ENCODE results near the gene C2orf68.
"Not testable (repeated sequence)": the region's sequence is repeated elsewhere in the genome, so short reads cannot be mapped to it uniquely, and the experiment has no call there.

C2orf68 gene

DNA sequence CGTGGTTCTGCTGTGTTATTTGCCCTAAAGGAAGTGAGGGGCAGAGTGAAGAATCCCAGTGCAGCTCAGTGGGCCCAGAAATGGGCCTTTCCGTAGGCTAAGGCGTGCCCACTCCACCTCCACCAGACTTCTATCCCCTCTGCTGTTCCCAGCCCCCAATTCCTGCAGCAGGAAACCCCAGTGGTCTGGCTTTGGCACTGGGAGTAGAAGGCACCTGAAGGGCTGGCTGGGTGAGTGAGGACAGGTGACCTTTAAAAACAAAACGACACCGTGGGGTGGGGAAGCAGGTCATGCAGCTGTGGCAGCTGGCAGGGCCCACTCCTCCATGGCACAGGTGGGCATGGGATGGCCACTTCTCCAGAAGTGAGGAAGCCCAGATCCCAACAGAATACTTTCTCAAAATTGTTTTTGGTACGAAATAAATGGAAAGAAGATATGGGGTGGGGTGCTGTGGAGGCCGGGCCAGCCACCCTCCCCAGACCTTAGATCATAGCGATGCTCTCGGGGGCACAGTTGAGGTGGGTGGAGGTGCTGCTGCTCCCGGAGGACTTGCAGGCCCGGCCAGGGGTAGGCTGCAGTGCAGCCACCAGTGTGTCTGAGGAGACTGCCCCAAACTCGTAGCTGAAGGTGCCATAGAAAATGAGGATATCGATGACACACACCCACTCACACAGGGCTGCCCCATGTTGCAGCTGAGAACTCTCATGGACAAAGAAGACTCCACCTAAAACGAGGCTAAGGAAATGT, 13.1 kb downstream of the C2orf68 start:
- DNase-seq: no peak

DNA sequence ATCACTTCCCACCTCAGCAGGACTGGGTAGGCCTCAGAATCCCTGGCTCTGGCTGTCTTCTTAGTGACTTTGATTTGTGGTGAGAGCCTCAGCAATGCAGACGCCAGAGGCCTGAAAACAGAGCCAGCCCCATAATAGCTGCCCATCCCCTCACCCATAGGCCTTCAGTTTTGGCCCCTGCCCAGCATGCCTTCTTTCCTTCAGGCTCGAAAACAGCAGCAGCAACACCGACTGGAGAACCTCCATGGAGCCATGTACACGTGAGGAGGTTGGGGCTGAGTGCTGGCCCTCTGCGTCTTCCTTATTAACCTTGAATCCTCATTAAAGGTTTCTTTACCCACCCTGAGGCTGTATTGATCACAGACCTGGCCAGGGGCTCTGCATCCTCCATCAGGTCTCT, 14.6 kb downstream of the C2orf68 start:
- DNase-seq: no peak

DNA sequence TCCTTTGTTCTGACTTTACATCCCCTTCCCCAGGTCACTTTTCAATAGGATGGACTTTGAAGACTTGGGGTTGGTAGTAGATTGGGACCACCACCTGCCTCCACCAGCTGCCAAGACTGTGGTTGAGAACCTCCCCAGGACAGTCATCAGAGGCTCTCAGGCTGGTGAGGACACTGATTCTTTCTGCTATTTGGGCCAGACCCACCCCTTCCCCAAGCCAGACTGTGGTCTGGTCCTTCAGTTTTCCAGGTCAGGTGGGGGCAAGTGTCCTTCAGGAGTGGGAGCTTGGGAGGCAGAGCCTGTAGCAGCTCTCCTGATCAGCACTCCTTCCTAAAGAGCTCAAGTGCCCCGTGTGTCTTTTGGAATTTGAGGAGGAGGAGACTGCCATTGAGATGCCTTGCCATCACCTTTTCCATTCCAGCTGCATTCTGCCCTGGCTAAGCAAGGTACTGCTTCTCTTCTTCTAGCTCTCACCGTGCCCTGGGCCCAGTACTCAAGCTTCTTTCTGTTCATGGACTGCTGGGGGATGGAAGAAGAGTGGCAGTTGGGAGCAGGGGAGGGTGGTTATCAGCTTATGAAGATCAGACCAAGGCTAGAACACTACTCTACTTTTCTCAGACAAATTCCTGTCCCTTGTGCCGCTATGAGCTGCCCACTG, 15.3 kb downstream of the C2orf68 start:
- DNase-seq: no peak

DNA sequence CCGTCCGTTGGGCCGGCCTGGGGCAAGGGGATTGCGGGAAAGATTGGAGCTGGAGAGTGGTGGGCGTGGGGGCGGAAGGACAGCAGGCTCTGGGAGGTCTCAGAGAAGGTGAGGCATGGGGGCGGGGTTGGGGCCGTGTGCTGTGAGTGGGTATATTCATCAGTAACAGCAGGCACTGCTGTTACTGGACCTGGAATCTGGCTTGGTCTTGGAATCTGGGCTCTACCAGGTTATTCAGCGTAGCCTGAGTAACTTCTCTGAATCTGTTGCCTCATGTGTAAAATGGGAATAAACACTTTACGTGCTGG, 15.9 kb downstream of the C2orf68 start:
- DNase-seq: no peak

DNA sequence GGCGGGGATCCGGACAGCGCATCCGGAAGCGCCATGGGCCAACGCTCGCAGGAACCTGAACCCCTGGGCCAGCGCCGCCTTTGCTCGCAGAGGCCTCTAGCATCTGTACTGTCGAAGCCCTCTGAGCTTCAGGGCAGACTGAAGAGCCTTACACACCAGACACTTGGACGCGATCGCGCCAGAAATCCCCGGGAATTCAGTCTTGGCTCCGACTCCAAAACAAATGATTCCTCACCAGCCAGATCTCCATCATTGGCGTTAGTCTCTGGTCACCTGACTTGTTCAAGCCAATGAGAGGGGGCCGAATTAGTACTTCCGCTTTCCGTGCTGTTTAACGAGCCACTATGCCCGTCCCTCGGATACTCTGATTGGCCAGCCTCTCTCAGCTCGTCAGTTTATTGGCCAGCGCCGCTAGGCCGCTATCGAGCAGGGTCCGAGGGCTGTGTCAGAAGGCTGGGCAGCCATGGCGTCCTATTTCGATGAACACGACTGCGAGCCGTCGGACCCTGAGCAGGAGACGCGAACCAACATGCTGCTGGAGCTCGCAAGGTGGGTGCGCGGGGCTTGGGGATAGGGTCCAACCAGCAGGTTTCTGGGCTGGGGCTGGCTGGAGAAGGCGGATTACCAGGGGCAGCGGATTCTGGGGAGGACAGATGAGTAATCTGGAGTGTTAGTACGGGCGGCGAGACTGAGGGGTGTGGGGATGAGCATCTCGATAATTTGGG, 16.4 kb downstream of the C2orf68 start, which contains the start of gene RNF181:
Gene RNF181 (plus strand): TSS at position 445 of the 725 bp plus-strand sequence. CDS start 19 bp downstream, at position 464.
- peak; percentile 99 for DNase-seq

DNA sequence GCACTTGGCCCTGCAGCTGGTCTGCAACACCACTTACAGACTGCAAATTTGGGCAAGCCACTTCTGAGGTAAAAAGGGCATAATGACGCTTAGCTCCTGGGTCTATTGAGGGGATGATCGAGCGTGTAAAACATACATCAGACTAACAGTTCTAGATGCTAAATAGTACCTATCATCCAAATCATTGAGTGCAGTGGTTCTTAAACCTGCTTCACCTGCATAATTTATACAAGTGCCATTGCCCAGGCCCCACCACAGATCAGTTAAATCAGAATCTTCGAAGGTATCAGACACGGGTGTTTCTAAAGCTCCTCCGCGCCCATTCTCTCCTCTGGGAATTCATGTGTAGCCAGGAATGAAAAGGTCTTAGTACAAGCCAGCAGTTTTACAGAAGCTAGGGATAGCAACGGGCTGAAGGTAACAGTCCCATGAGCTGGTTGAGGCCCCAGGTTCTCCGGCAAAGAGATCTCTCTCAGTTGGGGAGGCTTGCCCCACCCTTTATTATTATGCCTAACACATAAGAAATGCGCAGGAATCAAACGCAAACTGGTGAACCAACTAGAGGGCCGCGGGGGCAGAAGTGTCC, 17.1 kb downstream of the C2orf68 start:
- peak; percentile 68 for DNase-seq

DNA sequence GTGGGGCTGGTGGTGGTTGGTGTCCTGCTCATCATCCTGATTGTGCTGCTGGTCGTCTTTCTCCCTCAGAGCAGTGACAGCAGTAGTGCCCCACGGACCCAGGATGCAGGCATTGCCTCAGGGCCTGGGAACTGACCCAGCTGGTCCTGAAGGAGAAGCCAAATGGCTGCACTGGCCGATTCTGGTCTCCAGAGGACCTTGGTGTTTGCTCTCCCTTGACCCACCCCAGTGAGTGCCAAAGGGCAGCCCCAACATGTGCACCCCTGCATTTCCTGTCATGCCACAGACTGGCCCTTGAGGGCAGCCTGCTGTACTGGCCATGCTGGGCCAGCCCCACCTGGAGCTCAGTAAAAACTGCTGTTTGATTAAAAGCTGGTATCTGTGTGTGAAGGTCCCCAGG, 18.8 kb downstream of the C2orf68 start:
- DNase-seq: no peak

DNA sequence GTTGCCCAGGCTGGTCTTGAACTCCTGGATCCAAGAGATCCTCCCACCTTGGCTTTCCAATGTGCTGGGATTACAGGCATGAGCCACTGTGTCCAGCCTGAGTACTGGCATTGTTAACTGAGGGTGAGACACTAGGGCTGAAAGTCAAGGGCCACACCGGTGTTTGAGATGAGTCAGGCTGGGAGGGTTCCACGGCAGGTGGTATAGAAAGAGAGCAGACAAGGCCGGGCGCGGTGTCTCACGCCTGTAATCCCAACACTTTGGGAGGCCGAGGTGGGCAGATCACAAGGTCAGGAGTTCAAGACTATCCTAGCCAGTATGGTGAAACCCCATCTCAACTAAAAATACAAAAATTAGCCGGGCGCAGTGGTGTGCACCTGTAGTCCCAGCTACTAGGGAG, 19.6 kb downstream of the C2orf68 start:
- not testable (repeated sequence) for DNase-seq

DNA sequence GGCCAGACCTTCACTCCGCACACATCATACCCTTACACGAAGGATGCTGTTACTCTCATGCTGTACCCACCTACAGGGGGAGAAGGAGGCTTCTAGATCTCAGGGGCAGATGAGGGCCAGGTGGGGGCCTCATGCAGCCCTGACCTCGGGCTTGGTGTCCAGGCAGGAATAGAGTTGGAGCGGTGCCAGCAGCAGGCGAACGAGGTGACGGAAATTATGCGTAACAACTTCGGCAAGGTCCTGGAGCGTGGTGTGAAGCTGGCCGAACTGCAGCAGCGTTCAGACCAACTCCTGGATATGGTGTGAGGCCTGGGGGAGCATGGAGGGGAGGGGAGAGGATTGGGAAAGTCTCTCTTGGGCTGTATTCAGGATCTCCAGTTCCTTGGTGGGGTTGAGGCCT, 20.3 kb downstream of the C2orf68 start:
- no peak for DNase-seq

DNA sequence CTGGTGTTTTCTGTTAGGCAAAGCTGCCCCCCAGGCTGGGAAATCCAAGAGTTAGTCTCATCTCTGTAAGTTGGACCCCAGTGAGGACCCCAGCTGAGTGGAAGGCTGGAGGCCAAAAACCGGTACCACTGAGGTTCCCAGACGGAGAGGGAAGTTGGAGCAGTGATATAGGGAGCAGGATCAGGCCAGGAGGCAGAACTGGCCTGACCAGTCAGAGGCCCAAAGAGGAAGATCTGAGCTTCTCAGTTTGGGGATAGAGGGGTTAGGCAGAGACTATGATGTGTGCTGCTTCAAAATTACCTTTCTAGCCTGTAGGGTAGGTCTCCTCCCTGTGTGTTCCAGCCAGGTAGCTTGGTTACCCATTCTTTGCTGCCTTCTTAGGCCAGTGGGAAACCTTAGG, 20.9 kb downstream of the C2orf68 start:
- no peak for DNase-seq

DNA sequence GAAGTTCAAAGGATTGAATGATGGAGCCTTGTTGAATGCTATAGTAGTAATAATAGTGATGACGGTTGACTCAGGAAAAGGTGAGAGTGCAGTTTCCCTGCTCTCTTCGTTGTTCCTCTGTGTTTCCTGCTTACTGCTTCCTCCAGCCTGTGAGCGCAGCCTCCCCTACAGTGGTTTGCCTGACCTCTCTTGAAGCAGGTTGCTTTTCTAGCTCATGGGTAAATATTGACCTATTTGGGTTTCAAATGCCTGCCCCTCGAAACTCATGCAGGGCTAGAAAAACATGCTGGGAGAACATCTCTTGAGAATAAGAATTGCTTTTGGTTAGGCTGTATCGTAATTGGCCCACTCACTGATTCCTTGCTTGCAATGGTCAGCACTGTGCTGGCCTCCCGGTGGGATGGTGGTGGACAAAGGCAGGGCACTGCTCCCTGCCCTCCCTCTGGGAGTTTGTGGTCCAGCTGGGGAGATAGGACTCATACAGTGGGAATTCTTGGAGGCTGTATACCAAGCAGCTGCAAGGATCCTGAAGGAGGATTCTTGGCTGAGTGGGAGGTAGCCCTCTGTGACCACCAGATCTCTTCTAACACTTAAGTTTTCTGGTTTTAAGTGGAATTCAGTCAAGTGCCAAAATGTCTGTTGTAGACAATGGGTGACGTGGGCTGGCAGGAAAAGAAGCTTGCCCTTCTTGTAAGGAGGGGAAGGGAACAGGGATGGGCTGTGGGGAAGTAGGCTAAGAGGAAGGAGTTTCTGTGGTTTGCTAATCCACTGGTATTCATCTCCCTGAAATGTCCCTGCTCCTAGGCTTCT, 21.7 kb downstream of the C2orf68 start:
- DNase-seq: peak; percentile 48

DNA sequence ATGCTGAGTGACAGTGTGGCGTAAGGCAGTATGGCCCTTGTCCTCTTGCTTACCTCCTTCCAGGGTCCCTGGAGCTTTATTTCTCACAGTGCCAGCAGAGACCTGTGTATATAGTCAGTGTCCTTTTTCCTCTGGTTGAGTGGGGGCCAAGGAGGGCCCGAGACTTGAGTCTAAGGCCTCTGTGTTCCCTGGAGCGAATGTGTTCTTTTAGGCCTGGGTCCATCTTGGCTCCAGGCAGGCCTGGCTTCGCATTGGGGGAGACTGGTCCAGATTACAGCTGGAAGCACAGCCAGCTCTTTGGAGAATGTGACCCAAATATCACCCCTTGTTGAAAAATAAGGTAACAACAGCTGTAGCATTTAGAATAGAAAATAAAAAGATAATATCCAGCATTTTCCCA, 22.7 kb downstream of the C2orf68 start:
- no peak for DNase-seq

DNA sequence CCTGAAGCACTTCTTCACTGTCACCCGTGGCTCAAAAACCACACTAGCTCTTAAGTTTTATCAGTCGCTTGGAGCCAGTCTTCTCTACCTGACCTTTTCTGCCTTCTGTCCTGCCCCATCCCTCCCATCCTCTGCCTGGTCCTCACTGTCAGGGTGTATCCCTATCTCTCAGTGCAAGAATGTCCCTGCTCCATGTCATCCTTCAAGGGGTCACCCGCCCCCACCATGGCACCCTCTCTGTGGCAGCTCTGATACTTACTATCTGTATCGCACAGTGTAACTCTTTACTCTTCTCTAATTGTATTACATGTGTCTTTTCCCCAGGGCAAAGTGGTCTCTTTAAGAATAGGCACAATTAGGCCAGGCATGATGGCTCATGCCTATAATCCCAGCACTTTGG, 23.2 kb downstream of the C2orf68 start:
- no peak for DNase-seq

DNA sequence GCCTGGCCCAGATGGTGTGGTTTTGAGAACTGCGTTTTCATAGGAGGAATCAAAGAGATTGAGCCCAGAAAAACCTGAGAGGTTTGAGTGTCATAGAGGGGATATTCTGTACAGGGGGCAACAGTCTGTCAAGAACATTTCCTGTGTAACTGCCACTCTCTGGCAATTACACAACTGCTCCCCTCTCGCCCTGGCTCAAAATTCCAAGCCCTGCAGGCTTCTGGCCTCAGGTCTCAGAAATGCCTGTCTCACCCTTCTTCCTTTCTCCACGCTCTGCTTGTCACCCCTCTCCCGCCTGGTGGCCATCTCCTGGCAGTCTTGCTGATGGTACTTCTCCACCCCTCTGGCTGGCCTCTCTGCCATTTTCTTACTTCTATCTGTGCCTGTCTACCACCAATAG, 23.6 kb downstream of the C2orf68 start:
- no peak for DNase-seq

DNA sequence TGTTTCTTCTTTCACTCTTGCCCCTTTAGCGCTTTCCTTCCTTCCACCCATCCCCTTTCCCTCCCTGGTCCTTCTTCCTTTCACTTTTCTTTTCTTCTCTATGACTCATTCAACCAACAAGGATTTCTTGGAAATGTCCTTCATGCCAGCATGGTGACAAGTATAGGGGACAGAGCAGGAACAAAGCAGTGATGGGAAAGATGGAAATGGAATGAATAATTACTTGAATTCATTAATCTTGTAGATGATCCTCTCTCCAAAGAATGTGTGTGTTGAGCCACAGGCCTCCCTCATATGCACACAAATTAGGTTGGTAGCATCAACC, 26.1 kb downstream of the C2orf68 start:
- no peak for DNase-seq

DNA sequence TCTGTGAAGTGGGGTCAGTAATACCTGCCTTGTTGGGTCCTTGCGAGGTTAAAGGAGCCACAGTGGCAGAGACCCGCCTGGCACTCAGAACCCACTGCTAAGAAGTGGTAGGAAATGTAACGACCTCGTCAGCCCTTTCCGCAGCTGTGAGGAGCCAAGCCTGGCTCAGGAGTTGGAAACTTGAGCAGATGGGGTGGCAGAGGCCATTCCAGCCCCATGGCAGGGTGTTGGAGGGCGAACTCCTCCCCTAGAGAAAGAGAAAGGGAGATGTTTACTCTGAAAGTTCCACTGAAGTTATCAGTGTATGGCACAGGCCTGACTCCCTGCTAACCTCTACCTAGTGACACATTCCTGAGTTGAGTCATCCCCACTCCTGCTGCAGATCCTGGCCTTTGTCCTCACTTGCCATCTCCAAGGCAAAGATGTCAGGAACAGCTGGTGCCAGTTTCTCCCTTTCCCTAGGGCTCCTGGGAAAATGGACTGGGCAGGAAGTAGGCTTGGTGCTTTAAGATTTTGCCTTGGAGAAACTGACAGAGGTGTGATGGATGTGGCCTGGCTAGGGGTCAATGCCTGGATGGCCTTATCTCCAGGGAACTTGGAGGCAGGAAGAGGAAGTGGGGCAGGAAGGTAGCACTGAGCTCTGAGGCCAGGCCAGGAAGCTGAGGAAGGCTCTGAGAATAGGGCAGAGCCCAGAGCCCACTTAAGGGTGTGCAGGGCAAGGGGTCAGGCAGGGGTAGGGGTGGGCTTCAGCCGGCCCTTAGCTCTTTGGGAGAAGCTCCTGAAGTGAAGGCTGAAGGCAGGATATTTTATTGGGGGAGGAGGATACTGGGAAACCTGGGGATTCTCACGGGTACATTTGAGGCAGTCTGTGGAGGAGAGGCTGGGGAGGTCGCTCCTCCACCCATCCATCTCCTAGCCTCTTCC, 26.7 kb downstream of the C2orf68 start:
- DNase-seq: no peak

DNA sequence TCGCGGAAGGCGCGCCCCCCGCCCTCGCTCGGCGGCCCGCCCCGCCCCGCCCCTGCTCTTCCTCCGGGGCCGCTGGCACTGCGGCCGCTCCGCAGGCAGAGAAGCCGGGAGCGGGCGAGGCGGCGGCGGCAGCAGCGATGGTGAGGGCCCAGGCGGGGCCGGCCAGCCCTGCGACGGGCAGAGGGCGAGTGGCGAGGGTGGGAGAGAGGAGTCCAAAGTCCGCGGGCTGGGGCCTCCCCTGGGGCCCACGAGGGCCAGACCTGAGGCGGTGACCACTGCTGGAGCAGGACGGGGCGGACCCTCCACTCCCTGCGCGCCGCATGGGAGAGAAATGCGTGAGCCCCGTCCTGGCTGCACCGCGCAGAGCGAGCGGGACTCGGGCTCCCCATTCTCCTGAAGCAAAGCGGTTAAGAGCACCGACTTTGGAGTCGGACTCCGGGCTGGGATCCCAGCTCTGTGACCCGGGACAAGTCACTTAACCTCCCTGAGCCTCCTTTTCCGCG, 27.5 kb downstream of the C2orf68 start, which contains the start of gene VAMP5:
Gene VAMP5 (plus strand): TSS at position 78 of the 503 bp plus-strand sequence. CDS start 60 bp downstream, at position 138.
- no peak for DNase-seq

DNA sequence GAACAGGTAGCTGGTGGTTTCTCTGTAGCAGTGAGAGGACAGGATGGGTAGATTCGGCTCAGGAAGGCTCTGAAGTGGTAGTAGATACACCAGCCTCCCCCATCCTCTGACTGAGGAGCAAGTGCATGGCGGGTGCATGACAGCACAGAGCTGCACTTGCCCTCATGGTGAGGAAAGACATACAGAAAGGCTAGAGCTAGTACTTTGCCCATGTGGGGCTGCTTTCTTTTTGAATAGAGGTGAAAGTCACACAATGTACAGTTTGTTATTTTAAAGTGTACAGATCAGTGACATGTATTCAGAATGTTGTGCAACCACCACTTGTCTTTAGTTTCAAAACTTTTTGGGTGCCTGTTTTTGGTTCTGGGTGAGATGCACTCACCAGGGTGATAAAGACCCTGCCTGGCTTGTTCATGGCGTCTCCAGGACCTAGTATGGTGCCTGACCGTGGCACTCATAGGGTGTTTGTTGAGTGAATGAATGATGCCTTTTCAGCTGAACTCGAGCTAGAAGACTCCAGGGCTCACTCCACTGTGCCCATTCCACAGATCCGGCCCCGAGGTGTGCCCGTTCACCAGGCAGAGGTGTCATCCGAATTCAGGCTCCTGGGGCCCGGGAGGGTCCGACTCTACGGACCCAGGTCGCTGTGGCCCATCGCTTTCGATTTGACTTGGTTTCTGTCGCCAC, 28.1 kb downstream of the C2orf68 start:
- DNase-seq: no peak

DNA sequence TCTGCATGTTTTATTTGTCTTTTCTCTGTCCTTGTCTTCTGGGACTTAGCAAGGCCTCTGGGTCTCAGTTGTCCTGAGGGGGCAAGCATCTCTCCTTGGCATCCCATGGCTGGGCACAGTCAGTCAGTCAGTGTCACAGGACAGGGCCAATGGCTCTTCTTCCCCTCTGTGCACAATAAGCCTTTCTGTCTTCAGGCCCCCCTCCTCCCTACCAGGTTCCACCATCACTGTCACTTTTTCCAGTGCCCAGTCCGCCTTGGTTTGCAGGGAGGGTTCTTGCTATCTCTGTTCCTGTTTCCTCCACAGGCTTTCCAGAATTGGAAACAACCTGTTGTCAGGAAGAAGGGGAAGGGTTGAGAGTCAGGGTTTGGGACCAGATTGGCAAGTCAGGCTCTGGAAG, 29.4 kb downstream of the C2orf68 start:
- DNase-seq: no peak

DNA sequence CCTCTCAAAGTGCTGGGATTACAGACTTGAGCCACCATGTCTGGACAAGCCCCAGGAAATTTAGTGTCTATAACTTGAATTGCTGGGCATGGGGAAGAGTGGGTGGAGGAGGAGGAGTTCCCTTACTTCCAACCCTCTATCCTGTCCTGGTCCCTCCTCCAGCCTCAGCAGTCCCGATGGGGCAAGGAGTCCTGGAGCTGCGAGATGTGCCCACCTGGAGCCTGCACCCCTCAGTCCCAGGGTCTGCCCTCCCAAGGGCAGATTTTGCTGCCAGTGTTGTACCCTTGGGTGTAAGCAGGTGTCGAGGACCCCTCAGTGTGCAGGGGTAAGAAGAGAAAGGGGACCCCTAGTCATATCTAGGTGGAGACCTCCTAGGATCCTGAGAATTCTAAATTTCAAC, 31.7 kb downstream of the C2orf68 start:
- no peak for DNase-seq
